HEK293 (cell line): ENCODE results near the gene ACTG2.

ENCODE experiments used
- CTCF ChIA-PET: fragments of 350-600 bp; formaldehyde crosslinking; extraction: SDS; loops from one replicate; lab custom pipeline; 2021; ENCODE audit warnings: antibody characterized with exemption; lab: Yijun Ruan, JAX
- POLR2A ChIA-PET: fragments of 300-600 bp; formaldehyde crosslinking; extraction: SDS; loops from one replicate; lab custom pipeline; 2020; ENCODE audit warnings: antibody characterized with exemption, inconsistent platforms; lab: Yijun Ruan, JAX
- H3K27ac ChIP-seq: fragments of 200-500 bp; sonication (Bioruptor generic); 2 replicates; pipeline ENCODE4 v1.5.1; 2014; ENCODE audit warnings: low read depth, low read length, control low read depth, inconsistent platforms; ENCODE audit errors: extremely low read depth
- H3K36me3 ChIP-seq, 2 experiments: fragments of 200-500 bp in 1 of 2; sonication (Bioruptor generic) in 1 of 2; 1 replicate in 1 of 2; 2 replicates in 1 of 2; pipeline ENCODE4 v1.5.1; 2014 to 2017; ENCODE audit warnings: inconsistent platforms in 2 of 2, low read length in 2 of 2; ENCODE audit not compliant: control insufficient read depth in 2 of 2, insufficient read depth in 1 of 2
- H3K4me1 ChIP-seq: fragments of 200-500 bp; sonication (Bioruptor generic); 2 replicates; pipeline ENCODE4 v1.5.1; 2014; ENCODE audit warnings: mild to moderate bottlenecking, low read length, inconsistent platforms; ENCODE audit not compliant: control insufficient read depth, insufficient read depth
- H3K4me3 ChIP-seq: 2 replicates; pipeline ENCODE4 v1.5.1; 2011; ENCODE audit warnings: low read depth, mild to moderate bottlenecking, control low read depth, low read length, moderate library complexity
- H3K9me3 ChIP-seq: fragments of 200-500 bp; sonication (Bioruptor generic); 2 replicates; pipeline ENCODE4 v1.5.1; 2014; ENCODE audit warnings: low read depth, low read length, inconsistent platforms; ENCODE audit not compliant: control insufficient read depth, insufficient read depth
- CTCF ChIP-seq: fragments of 450-650 bp; formaldehyde crosslinking; IDR thresholded peaks from 2 replicates; pipeline ENCODE4 v1.5.1; 2016; ENCODE audit warnings: missing biosample characterization, missing genetic modification characterization
- KLF9 ChIP-seq: fragments of 450-650 bp; formaldehyde crosslinking; IDR thresholded peaks from 2 replicates; pipeline ENCODE4 v1.5.1; 2016; ENCODE audit warnings: missing biosample characterization, missing genetic modification characterization, low read depth
- MEIS1 ChIP-seq: sonication (generic); formaldehyde crosslinking; IDR thresholded peaks from 2 replicates; pipeline ENCODE4 v1.8.1; 2022; ENCODE audit warnings: missing genetic modification reagents, mild to moderate bottlenecking, borderline replicate concordance
- OSR2 ChIP-seq: fragments of 450-650 bp; formaldehyde crosslinking; IDR thresholded peaks from 2 replicates; pipeline ENCODE4 v1.5.1; 2016; ENCODE audit warnings: missing biosample characterization, missing genetic modification characterization
- PRDM2 ChIP-seq: fragments of 450-650 bp; formaldehyde crosslinking; IDR thresholded peaks from 2 replicates; pipeline ENCODE4 v1.5.1; 2016; ENCODE audit warnings: missing biosample characterization, missing genetic modification characterization, borderline replicate concordance
- ZBTB21 ChIP-seq: fragments of 450-650 bp; formaldehyde crosslinking; IDR thresholded peaks from 2 replicates; pipeline ENCODE4 v1.5.1; 2017; ENCODE audit warnings: missing biosample characterization, missing genetic modification characterization
- ZNF10 ChIP-seq: fragments of 450-650 bp; formaldehyde crosslinking; IDR thresholded peaks from 2 replicates; pipeline ENCODE4 v1.5.1; 2017; ENCODE audit warnings: missing biosample characterization, missing genetic modification characterization
- ZNF16 ChIP-seq: fragments of 450-650 bp; formaldehyde crosslinking; IDR thresholded peaks from 2 replicates; pipeline ENCODE4 v1.5.1; 2016; ENCODE audit warnings: low read depth, missing biosample characterization, missing genetic modification characterization
- ZNF174 ChIP-seq: fragments of 450-650 bp; formaldehyde crosslinking; IDR thresholded peaks from 2 replicates; pipeline ENCODE4 v1.5.0; 2017; ENCODE audit warnings: missing biosample characterization, mild to moderate bottlenecking, missing genetic modification characterization
- ZNF239 ChIP-seq: fragments of 450-650 bp; formaldehyde crosslinking; IDR thresholded peaks from 2 replicates; pipeline ENCODE4 v1.5.1; 2016; ENCODE audit warnings: missing biosample characterization, missing genetic modification characterization
- ZNF26 ChIP-seq: fragments of 450-650 bp; formaldehyde crosslinking; IDR thresholded peaks from 2 replicates; pipeline ENCODE4 v1.5.1; 2016; ENCODE audit warnings: missing biosample characterization, missing genetic modification characterization
- ZNF391 ChIP-seq: fragments of 450-650 bp; formaldehyde crosslinking; IDR thresholded peaks from 2 replicates; pipeline ENCODE4 v1.5.1; 2016; ENCODE audit warnings: low read depth, missing biosample characterization, missing genetic modification characterization, borderline replicate concordance
- ZNF404 ChIP-seq: fragments of 450-650 bp; formaldehyde crosslinking; IDR thresholded peaks from 2 replicates; pipeline ENCODE4 v1.5.1; 2017; ENCODE audit warnings: missing biosample characterization, missing genetic modification characterization
- ZNF433 ChIP-seq: fragments of 450-650 bp; formaldehyde crosslinking; IDR thresholded peaks from 2 replicates; pipeline ENCODE4 v1.5.1; 2016; ENCODE audit warnings: missing biosample characterization, missing genetic modification characterization, low read depth
- ZNF521 ChIP-seq: fragments of 450-650 bp; formaldehyde crosslinking; IDR thresholded peaks from 2 replicates; pipeline ENCODE4 v1.5.1; 2017; ENCODE audit warnings: missing biosample characterization, mild to moderate bottlenecking, missing genetic modification characterization
- ZNF544 ChIP-seq: fragments of 450-650 bp; formaldehyde crosslinking; IDR thresholded peaks from 2 replicates; pipeline ENCODE4 v1.5.0; 2017; ENCODE audit warnings: missing biosample characterization, missing genetic modification characterization
- ZNF558 ChIP-seq: fragments of 450-650 bp; formaldehyde crosslinking; IDR thresholded peaks from 2 replicates; pipeline ENCODE4 v1.5.1; 2016; ENCODE audit warnings: missing biosample characterization, missing genetic modification characterization
- ZNF596 ChIP-seq: fragments of 450-650 bp; IDR thresholded peaks from 2 replicates; pipeline ENCODE4 v1.5.0; 2018; ENCODE audit warnings: missing biosample characterization, mild to moderate bottlenecking, missing genetic modification characterization, moderate library complexity
- ZNF624 ChIP-seq: fragments of 450-650 bp; formaldehyde crosslinking; IDR thresholded peaks from 2 replicates; pipeline ENCODE4 v1.5.1; 2017; ENCODE audit warnings: missing biosample characterization, missing genetic modification characterization
- ZNF654 ChIP-seq: fragments of 450-650 bp; formaldehyde crosslinking; IDR thresholded peaks from 2 replicates; pipeline ENCODE4 v1.5.1; 2016; ENCODE audit warnings: low read depth, missing biosample characterization, missing genetic modification characterization
- ZNF785 ChIP-seq: fragments of 450-650 bp; formaldehyde crosslinking; IDR thresholded peaks from 2 replicates; pipeline ENCODE4 v1.5.1; 2016; ENCODE audit warnings: missing biosample characterization, missing genetic modification characterization

Gene ACTG2

GRCh38 chr2:73899801-73900336 is 7.1 kb downstream of the ACTG2 start:
- H3K36me3 ChIP-seq, result no peaks in the 10 kb centered on the region
- no peak overlapping the region for H3K27ac ChIP-seq
- H3K9me3 ChIP-seq, result no peaks in the 10 kb centered on the region
- H3K4me1 ChIP-seq, result no peaks in the 10 kb centered on the region
- TF ChIP-seq ZNF404 (tag by site-specific recombination) (no peak), CTCF (tag by site-specific recombination) (no peak)
- no peak overlapping the region for H3K4me3 ChIP-seq
- ChIA-PET CTCF (no interaction called here), POLR2A (interaction anchor here (0.5 kb wide), 1 partner anchor 65 kb away, joined by 4 read pairs; no protein-coding TSS in a partner anchor)

- no peaks in the 10 kb centered on the region for H3K4me1 ChIP-seq
- H3K4me3 ChIP-seq, result no peak overlapping the region
- H3K27ac ChIP-seq, result no peak overlapping the region
- no peaks in the 10 kb centered on the region for H3K36me3 ChIP-seq
- no peaks in the 10 kb centered on the region for H3K9me3 ChIP-seq
- POLR2A ChIA-PET, result no interaction called here
- TF ChIP-seq ZNF433 (tag by site-specific recombination) (no peak), ZNF16 (tag by site-specific recombination) (no peak), MEIS1 (CRISPR knock-in tag) (no peak), PRDM2 (tag by site-specific recombination) (no peak), ZNF521 (tag by site-specific recombination) (no peak), ZNF558 (tag by site-specific recombination) (no peak), ZBTB21 (no peak), ZNF785 (tag by site-specific recombination) (no peak), ZNF624 (no peak), ZNF596 (tag by site-specific recombination) (no peak), ZNF10 (no peak), ZNF391 (no peak), ZNF654 (tag by site-specific recombination) (no peak), ZNF544 (tag by site-specific recombination) (no peak), ZNF26 (tag by site-specific recombination) (no peak), ZNF174 (tag by site-specific recombination) (no peak), ZNF239 (tag by site-specific recombination) (no peak), OSR2 (tag by site-specific recombination) (no peak), KLF9 (tag by site-specific recombination) (no peak)
- TF ChIP-seq, all 188 proteins: peak for 0
- CTCF ChIA-PET, result interaction anchor here (0.6 kb wide), 1 partner anchor 433 kb away, joined by 3 read pairs; no protein-coding TSS in a partner anchor
Measured at GRCh38 chr2:73901143-73901542, 8.3 kb downstream of the ACTG2 start.
